ENCODE data around the gene VPS26B.

- no peak for TF ChIP-seq CTCF (IDR thresholded peaks at IDR 0.05)
- no peak for TF ChIP-seq EP300 (IDR thresholded peaks at IDR 0.05)
- TF ChIP-seq POLR2A (IDR thresholded peaks at IDR 0.05): no peak
These were observed 19.4 kb downstream of the VPS26B start for GRCh38 chr11:134243913-134244312.
